K562 (cell line): ENCODE data around the gene RNF26. TPM values are rescaled to one million over a fixed set of nuclear protein-coding genes. Genes with fewer than 3 reads are reported as not detected.
A peak's percentile ranks its signal among the peaks of the same experiment; 100 is the strongest.

Experiments
- CHD2 ChIP-seq: IDR thresholded peaks from 2 replicates; pipeline ENCODE4 v1.6.1; 2011; ENCODE audit warnings: low read depth, low read length
- CREB1 ChIP-seq, 2 experiments: sonication (generic) in 1 of 2; formaldehyde crosslinking in 1 of 2; IDR thresholded peaks; 2 replicates each; pipeline versions ENCODE4 v1.6.1 to v1.8.0; 2012 to 2022; ENCODE audit warnings: inconsistent platforms in 1 of 2, mild to moderate bottlenecking in 1 of 2, missing genetic modification reagents in 1 of 2, moderate library complexity in 1 of 2
- HMGXB4 ChIP-seq: sonication (generic); formaldehyde crosslinking; IDR thresholded peaks from 2 replicates; pipeline ENCODE4 v1.8.1; 2023; ENCODE audit warnings: mild to moderate bottlenecking, missing genetic modification reagents
- KAT8 ChIP-seq: fragments of 450-650 bp; IDR thresholded peaks from 2 replicates; pipeline ENCODE4 v1.6.1; 2016; ENCODE audit warnings: low read depth, mild to moderate bottlenecking
- KDM5B ChIP-seq: fragments of 200-600 bp; sonication (generic); IDR thresholded peaks from 2 replicates; pipeline ENCODE4 v1.6.1; 2012; ENCODE audit warnings: low read depth, mild to moderate bottlenecking, moderate library complexity, low read length, control low read depth, inconsistent platforms; ENCODE audit not compliant: insufficient replicate concordance
- MXD1 ChIP-seq: fragments of 250-450 bp; sonication (Bioruptor Pico); IDR thresholded peaks from 2 replicates; pipeline ENCODE4 v1.8.0; 2021; ENCODE audit warnings: borderline replicate concordance, mild to moderate bottlenecking, moderate library complexity; ENCODE audit not compliant: poor library complexity, severe bottlenecking
- NFRKB ChIP-seq: fragments of 450-650 bp; IDR thresholded peaks from 2 replicates; pipeline ENCODE4 v1.6.1; 2016; ENCODE audit warnings: low read depth
- NR1H2 ChIP-seq: sonication (generic); formaldehyde crosslinking; IDR thresholded peaks from 2 replicates; pipeline ENCODE4 v1.4.0; 2020; ENCODE audit warnings: mild to moderate bottlenecking, missing genetic modification reagents
- PHF20 ChIP-seq: fragments of 450-650 bp; IDR thresholded peaks from 2 replicates; pipeline ENCODE4 v1.6.1; 2018; ENCODE audit not compliant: partially characterized antibody
- RBBP5 ChIP-seq: fragments of 200-600 bp; sonication (generic); IDR thresholded peaks from 2 replicates; pipeline ENCODE4 v1.6.1; 2012; ENCODE audit warnings: borderline replicate concordance, mild to moderate bottlenecking, low read length, control low read depth, inconsistent platforms; ENCODE audit not compliant: insufficient read depth, poor library complexity, severe bottlenecking
- SUPT5H ChIP-seq: fragments of 450-650 bp; IDR thresholded peaks from 2 replicates; pipeline ENCODE4 v1.6.1; 2016
- THRB ChIP-seq: fragments of 450-650 bp; formaldehyde crosslinking; conservative IDR thresholded peaks from 2 replicates; pipeline ENCODE4 v1.4.0; 2022; ENCODE audit warnings: mild to moderate bottlenecking, missing genetic modification characterization
- TOE1 ChIP-seq, 2 experiments: fragments of 450-650 bp in 1 of 2; sonication (generic) in 1 of 2; formaldehyde crosslinking in 1 of 2; IDR thresholded peaks; 2 replicates each; pipeline versions ENCODE4 v1.7.1 to v1.8.0; 2016 to 2022; ENCODE audit warnings: borderline replicate concordance in 2 of 2, mild to moderate bottlenecking in 2 of 2, antibody characterized with exemption in 1 of 2, inconsistent platforms in 1 of 2, low read depth in 1 of 2, missing genetic modification reagents in 1 of 2, moderate library complexity in 1 of 2
- polyA plus RNA-seq, 8 experiments: library from polyadenylated mRNA; depleted of rRNA in 4 of 8; stranded (reverse) in 5 of 8; unstranded in 3 of 8; fragments of >200 nt; fragmentation: Nextera tagmentation in 2 of 8; fragmentation: Illumina TruSeq in 1 of 8; extraction: Ambion mirVana in 2 of 8; extraction: Trizol in 1 of 8; gene quantifications; 2 replicates each; pipeline versions ENCODE4 v1.2.1 to v1.2.3, GENCODE V29; 2011 to 2014; ENCODE audit warnings: inconsistent platforms in 1 of 8, missing spikeins in 1 of 8
- total RNA-seq, 7 experiments: library from RNA; depleted of rRNA in 6 of 7; stranded (reverse); fragments of >200 nt in 6 of 7; fragmentation: Illumina TruSeq in 2 of 7; extraction: Trizol in 2 of 7; gene quantifications; 2 replicates each; pipeline versions ENCODE4 v1.2.1 to v1.2.3, GENCODE V29; 2011 to 2021; ENCODE audit warnings: low replicate concordance in 1 of 7

The RNF26 gene
- total and polyA plus RNA-seq, 9 of the 15 experiments (the other 6 are each of a cell fraction or from before 2014, with no cell fraction given), result 5.3 to 53.6 (median 12.7) TPM

DNA sequence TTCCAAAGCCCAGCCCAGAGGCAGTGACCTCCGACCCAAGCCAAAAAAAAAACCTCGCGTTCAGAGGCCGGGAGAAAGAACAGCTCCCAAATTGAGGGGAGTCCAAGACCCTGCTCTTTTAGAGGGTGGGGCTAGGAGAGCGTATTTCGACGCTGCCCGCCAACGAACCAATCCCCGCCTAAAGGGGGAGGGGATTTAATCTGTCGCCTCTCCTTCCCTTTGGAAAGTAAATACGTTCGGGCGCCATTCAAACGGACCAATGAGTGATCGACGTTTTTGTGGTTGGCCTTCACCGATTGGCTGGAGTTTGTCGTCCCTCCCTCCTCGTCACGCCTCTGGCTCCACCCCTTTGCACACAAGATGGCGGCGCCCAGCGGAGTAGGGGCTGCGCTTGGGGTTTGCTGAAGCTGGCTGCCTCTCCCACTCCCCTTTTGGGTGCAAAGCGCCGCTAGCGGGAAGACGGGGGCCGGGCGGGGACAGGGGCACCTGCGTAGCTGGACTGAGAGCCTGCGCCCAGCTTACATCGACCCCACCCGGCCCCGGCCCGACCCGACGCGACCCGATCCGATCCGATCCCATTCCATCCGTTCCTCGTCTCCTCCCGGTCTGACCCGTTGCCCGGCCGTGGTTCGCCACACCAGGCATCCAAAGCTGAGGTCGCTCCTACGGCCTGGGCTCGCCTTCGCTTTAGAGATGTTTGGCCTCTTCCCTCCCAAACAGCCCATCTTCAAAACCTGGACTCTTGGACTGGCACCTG, at the start of gene RNF26 (continued):
- peak; percentile 68; the same call in 1 of the 2 replicates for TF ChIP-seq CHD2
- peak; percentile 25; the same call in 1 of the 2 replicates for TF ChIP-seq TOE1 (IDR thresholded peaks at IDR 0.05; ENCODE audit: borderline replicate concordance)
- no peak for TF ChIP-seq TOE1 (CRISPR knock-in tag; IDR thresholded peaks at IDR 0.05; ENCODE audit: borderline replicate concordance, low read depth)
- TF ChIP-seq KDM5B, result peak; percentile 72
- peak; percentile 88 for TF ChIP-seq PHF20
- TF ChIP-seq HMGXB4 (CRISPR knock-in tag), result 0 out of 2 replicates have a peak, but pooled peaks have one; percentile 62
- TF ChIP-seq NR1H2 (CRISPR knock-in tag), result no peak
- TF ChIP-seq CREB1 (IDR thresholded peaks at IDR 0.05), result peak; percentile 91
- TF ChIP-seq CREB1 (CRISPR knock-in tag; IDR thresholded peaks at IDR 0.05), result peak; percentile 88
- peak; percentile 82 for TF ChIP-seq SUPT5H
- 0 out of 2 replicates have a peak, but pooled peaks have one; percentile 15 for TF ChIP-seq NFRKB
- TF ChIP-seq RBBP5, result peak; percentile 95
- TF ChIP-seq THRB, result no peak
- peak; percentile 75 for TF ChIP-seq MXD1 (CRISPR knock-in tag)
- peak; percentile 19; the same call in 1 of the 2 replicates for TF ChIP-seq KAT8
